ENCODE results near the gene CHAD. TPM values are rescaled to one million over a fixed set of nuclear protein-coding genes. Genes with fewer than 3 reads are reported as not detected.

The CHAD gene
- polyA plus RNA-seq, 1 donor (not counting 4 experiments of a cell fraction or from before 2014, with no cell fraction given) = not detected

DNA sequence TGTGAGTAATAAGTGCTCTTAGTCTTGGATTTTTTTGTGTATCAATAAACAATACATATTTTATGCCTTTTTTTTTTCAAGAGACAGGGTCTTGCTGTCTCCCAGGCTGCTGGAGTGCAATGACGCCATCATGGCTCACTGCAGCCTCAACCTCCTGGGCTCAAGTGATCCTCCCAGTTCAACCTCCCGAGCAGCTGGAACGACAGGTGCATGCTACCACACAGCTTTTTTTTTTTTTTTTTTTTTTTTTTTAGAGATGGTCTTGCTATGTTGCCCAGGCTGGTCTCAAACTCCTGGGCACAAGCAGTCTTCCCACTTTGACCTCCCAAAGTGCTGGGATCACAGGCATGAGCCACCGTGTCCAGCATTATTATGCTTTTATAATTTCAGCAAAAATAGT lies 29.7 kb downstream of the CHAD start:
- DNase-seq (ENCODE audit: low read depth, low spot score) = no peak
- Histone ChIP-seq H3K36me3 (ENCODE audit: control insufficient read depth in 2 of 2, extremely low read depth in 1 of 2, insufficient read depth in 2 of 2, low read length in 2 of 2) (peaks cover 0 to 3% of the 10 kb centered on the region in 2 experiments), H3K9me3 (ENCODE audit: control insufficient read depth, low read depth, low read length) (no peaks in the 10 kb centered on the region), H3K27ac (ENCODE audit: control insufficient read depth, insufficient read depth, low read length) (no peak overlapping the region), H3K4me2 (ENCODE audit: control insufficient read depth, extremely low read depth, insufficient read depth, low read depth, low read length) (no peak overlapping the region), H2AFZ (ENCODE audit: control insufficient read depth, low read length) (no peak overlapping the region), H3K4me1 (ENCODE audit: control insufficient read depth, extremely low read depth, insufficient read depth, low read length) (peaks cover 18% of the 10 kb centered on the region), H3K4me3 (ENCODE audit: control insufficient read depth in 2 of 3, extremely low read depth in 1 of 3, insufficient read depth in 2 of 3, low read depth in 1 of 3, low read length in 3 of 3) (no peak overlapping the region), H3K27me3 (ENCODE audit: control insufficient read depth, extremely low read depth, insufficient read depth, low read length) (no peaks in the 10 kb centered on the region), H4K20me1 (ENCODE audit: control insufficient read depth, extremely low read depth, insufficient read depth, low read length) (no peaks in the 10 kb centered on the region), H3K9ac (ENCODE audit: control insufficient read depth, extremely low read depth, insufficient read depth, low read length) (no peak overlapping the region), H3K9me1 (ENCODE audit: control insufficient read depth, extremely low read depth, insufficient read depth, low read length) (no peaks in the 10 kb centered on the region), H3K79me2 (ENCODE audit: control insufficient read depth, insufficient read depth, low read length) (no peaks in the 10 kb centered on the region)
- no peak for TF ChIP-seq EZH2 (IDR thresholded peaks at IDR 0.05; ENCODE audit: low read length)
- TF ChIP-seq, protein P1, sequence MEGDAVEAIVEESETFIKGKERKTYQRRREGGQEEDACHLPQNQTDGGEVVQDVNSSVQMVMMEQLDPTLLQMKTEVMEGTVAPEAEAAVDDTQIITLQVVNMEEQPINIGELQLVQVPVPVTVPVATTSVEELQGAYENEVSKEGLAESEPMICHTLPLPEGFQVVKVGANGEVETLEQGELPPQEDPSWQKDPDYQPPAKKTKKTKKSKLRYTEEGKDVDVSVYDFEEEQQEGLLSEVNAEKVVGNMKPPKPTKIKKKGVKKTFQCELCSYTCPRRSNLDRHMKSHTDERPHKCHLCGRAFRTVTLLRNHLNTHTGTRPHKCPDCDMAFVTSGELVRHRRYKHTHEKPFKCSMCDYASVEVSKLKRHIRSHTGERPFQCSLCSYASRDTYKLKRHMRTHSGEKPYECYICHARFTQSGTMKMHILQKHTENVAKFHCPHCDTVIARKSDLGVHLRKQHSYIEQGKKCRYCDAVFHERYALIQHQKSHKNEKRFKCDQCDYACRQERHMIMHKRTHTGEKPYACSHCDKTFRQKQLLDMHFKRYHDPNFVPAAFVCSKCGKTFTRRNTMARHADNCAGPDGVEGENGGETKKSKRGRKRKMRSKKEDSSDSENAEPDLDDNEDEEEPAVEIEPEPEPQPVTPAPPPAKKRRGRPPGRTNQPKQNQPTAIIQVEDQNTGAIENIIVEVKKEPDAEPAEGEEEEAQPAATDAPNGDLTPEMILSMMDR (optimal IDR thresholded peaks at IDR 0.05 in 1 of 3, IDR thresholded peaks at IDR 0.05 in 1 of 3, conservative IDR thresholded peaks at IDR 0.05 in 1 of 3; ENCODE audit: extremely low read depth in 1 of 3, insufficient read depth in 2 of 3, low read length in 3 of 3) = no peak
- dilution Hi-C loops (cut with MboI; ENCODE audit: extremely low pct_ligation_motif_present, low sequenced_read_pairs) = no loop called here
- FAIRE-seq = no peak

DNA sequence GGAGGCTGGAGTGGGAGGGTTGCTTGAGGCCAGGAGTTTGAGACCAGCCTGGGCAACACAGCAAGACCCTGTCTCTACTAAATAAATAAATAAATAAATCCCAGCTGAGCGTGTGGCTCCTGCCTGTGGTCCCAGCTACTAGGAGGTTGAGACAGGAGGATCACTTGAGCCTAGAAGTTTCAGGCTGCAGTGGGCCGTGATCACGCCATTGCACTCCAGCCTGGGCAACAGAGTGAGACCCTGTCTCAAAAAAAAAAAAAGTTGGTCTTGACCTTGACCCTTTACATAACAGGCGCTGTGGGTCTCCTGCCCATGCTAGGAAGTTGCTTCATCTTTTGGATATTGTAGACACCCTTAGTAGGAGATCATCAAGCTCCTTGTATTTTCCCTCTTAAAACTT lies 31.3 kb downstream of the CHAD start:
- H3K27ac ChIP-seq (ENCODE audit: control insufficient read depth, insufficient read depth, low read length) = no peak overlapping the region
- no peak overlapping the region for H3K9ac ChIP-seq (ENCODE audit: control insufficient read depth, extremely low read depth, insufficient read depth, low read length)
- FAIRE-seq (no peak), DNase-seq (ENCODE audit: low read depth, low spot score) (no peak)
- H3K27me3 ChIP-seq (ENCODE audit: control insufficient read depth, extremely low read depth, insufficient read depth, low read length) = no peaks in the 10 kb centered on the region
- no peak overlapping the region for H3K4me3 ChIP-seq (ENCODE audit: control insufficient read depth in 2 of 3, extremely low read depth in 1 of 3, insufficient read depth in 2 of 3, low read depth in 1 of 3, low read length in 3 of 3)
- TF ChIP-seq EZH2 (IDR thresholded peaks at IDR 0.05; ENCODE audit: low read length) = no peak
- TF ChIP-seq, protein P1 (optimal IDR thresholded peaks at IDR 0.05 in 1 of 3, IDR thresholded peaks at IDR 0.05 in 1 of 3, conservative IDR thresholded peaks at IDR 0.05 in 1 of 3; ENCODE audit: extremely low read depth in 1 of 3, insufficient read depth in 2 of 3, low read length in 3 of 3) = no peak
- H4K20me1 ChIP-seq (ENCODE audit: control insufficient read depth, extremely low read depth, insufficient read depth, low read length) = no peaks in the 10 kb centered on the region
- peaks cover 4% of the 10 kb centered on the region for H3K79me2 ChIP-seq (ENCODE audit: control insufficient read depth, insufficient read depth, low read length)
- H3K4me1 ChIP-seq (ENCODE audit: control insufficient read depth, extremely low read depth, insufficient read depth, low read length) = peaks cover 6% of the 10 kb centered on the region
- no peaks in the 10 kb centered on the region for H3K9me3 ChIP-seq (ENCODE audit: control insufficient read depth, low read depth, low read length)
- H3K36me3 ChIP-seq (ENCODE audit: control insufficient read depth in 2 of 2, extremely low read depth in 1 of 2, insufficient read depth in 2 of 2, low read length in 2 of 2) = peaks cover 3 to 5% of the 10 kb centered on the region in 2 experiments
- no peaks in the 10 kb centered on the region for H3K9me1 ChIP-seq (ENCODE audit: control insufficient read depth, extremely low read depth, insufficient read depth, low read length)
- H2AFZ ChIP-seq (ENCODE audit: control insufficient read depth, low read length) = no peak overlapping the region
- dilution Hi-C loops (cut with MboI; ENCODE audit: extremely low pct_ligation_motif_present, low sequenced_read_pairs) = no loop called here
- no peak overlapping the region for H3K4me2 ChIP-seq (ENCODE audit: control insufficient read depth, extremely low read depth, insufficient read depth, low read depth, low read length)

All from keratinocyte (primary cell).